ENCODE results near the gene GJC2. TPM values are rescaled to one million over a fixed set of nuclear protein-coding genes. Genes with fewer than 3 reads are reported as not detected.

The GJC2 gene
- total and polyA plus RNA-seq, 4 donors = 1.5 to 6.7 (median 2.6) TPM

- no peak overlapping the region for H3K9ac ChIP-seq (ENCODE audit: insufficient read depth in 1 of 2, low read length in 2 of 2)
- ATAC-seq (ENCODE audit: insufficient read depth, low FRiP score) = no peak
- no peak for TF ChIP-seq CTCF (IDR thresholded peaks at IDR 0.05; ENCODE audit: control extremely low read depth, extremely low read depth)
- peaks cover 0 to 24% (median 4%) of the 10 kb centered on the region in 5 donors for H3K4me1 ChIP-seq (ENCODE audit: control insufficient read depth in 5 of 5, insufficient read depth in 5 of 5, low read length in 5 of 5)
- peaks cover 0 to 36% (median 19%) of the 10 kb centered on the region in 3 donors for H3K27me3 ChIP-seq (ENCODE audit: control insufficient read depth in 3 of 3, insufficient read depth in 3 of 3, low read length in 2 of 3)
- peaks cover 0 to 2% (median 0%) of the 10 kb centered on the region in 4 donors for H3K36me3 ChIP-seq (ENCODE audit: control insufficient read depth in 4 of 4, insufficient read depth in 4 of 4, low read length in 4 of 4)
- H3K27ac ChIP-seq (ENCODE audit: low read depth in 1 of 2, low read length in 1 of 2) = no peak overlapping the region
- no peak overlapping the region for H3K4me3 ChIP-seq
- WGBS, 2 donors = 28 to 51% methylated on average over 9 of the region's 9 CpGs
- DNase-seq = no peak
- peaks cover 0 to 3% (median 0%) of the 10 kb centered on the region in 4 donors for H3K9me3 ChIP-seq (ENCODE audit: control insufficient read depth in 4 of 4, insufficient read depth in 3 of 4, low read length in 3 of 4)
Measured at GRCh38 chr1:228156515-228156881, 6.8 kb downstream of the GJC2 start.

- H3K9ac ChIP-seq (ENCODE audit: insufficient read depth in 1 of 2, low read length in 2 of 2) = no peak overlapping the region
- H3K36me3 ChIP-seq (ENCODE audit: control insufficient read depth in 4 of 4, insufficient read depth in 4 of 4, low read length in 4 of 4) = peaks cover 0 to 2% (median 0%) of the 10 kb centered on the region in 4 donors
- H3K27me3 ChIP-seq (ENCODE audit: control insufficient read depth in 3 of 3, insufficient read depth in 3 of 3, low read length in 2 of 3) = peaks cover 0 to 42% (median 25%) of the 10 kb centered on the region in 3 donors
- WGBS, 2 donors = 45 to 59% methylated on average over 23 to 24 of the region's 24 CpGs
- TF ChIP-seq CTCF (IDR thresholded peaks at IDR 0.05; ENCODE audit: control extremely low read depth, extremely low read depth) = no peak
- DNase-seq (no peak), ATAC-seq (ENCODE audit: insufficient read depth, low FRiP score) (no peak)
- no peak overlapping the region for H3K27ac ChIP-seq (ENCODE audit: low read depth in 1 of 2, low read length in 1 of 2)
- no peak overlapping the region for H3K4me3 ChIP-seq
- peaks cover 0 to 3% (median 0%) of the 10 kb centered on the region in 4 donors for H3K9me3 ChIP-seq (ENCODE audit: control insufficient read depth in 4 of 4, insufficient read depth in 3 of 4, low read length in 3 of 4)
- H3K4me1 ChIP-seq (ENCODE audit: control insufficient read depth in 5 of 5, insufficient read depth in 5 of 5, low read length in 5 of 5) = peaks cover 0 to 26% (median 0%) of the 10 kb centered on the region in 5 donors
Measured at GRCh38 chr1:228156941-228157728, 7.4 kb downstream of the GJC2 start.

- WGBS, 2 donors = 72 to 77% methylated on average over 43 of the region's 43 CpGs
- ATAC-seq (ENCODE audit: insufficient read depth, low FRiP score) (no peak), DNase-seq (no peak)
- no peak for TF ChIP-seq CTCF (IDR thresholded peaks at IDR 0.05; ENCODE audit: control extremely low read depth, extremely low read depth)
- H3K36me3 ChIP-seq (ENCODE audit: control insufficient read depth in 4 of 4, insufficient read depth in 4 of 4, low read length in 4 of 4) = peaks cover 0 to 2% (median 0%) of the 10 kb centered on the region in 4 donors
- peaks cover 0 to 3% (median 0%) of the 10 kb centered on the region in 4 donors for H3K9me3 ChIP-seq (ENCODE audit: control insufficient read depth in 4 of 4, insufficient read depth in 3 of 4, low read length in 3 of 4)
- no peak overlapping the region for H3K9ac ChIP-seq (ENCODE audit: insufficient read depth in 1 of 2, low read length in 2 of 2)
- no peak overlapping the region for H3K4me3 ChIP-seq
- peaks cover 0 to 43% (median 25%) of the 10 kb centered on the region in 3 donors for H3K27me3 ChIP-seq (ENCODE audit: control insufficient read depth in 3 of 3, insufficient read depth in 3 of 3, low read length in 2 of 3)
- H3K27ac ChIP-seq (ENCODE audit: low read depth in 1 of 2, low read length in 1 of 2) = no peak overlapping the region
- H3K4me1 ChIP-seq (ENCODE audit: control insufficient read depth in 5 of 5, insufficient read depth in 5 of 5, low read length in 5 of 5) = peaks cover 0 to 28% (median 4%) of the 10 kb centered on the region in 5 donors
Measured at GRCh38 chr1:228157729-228158126, 8.0 kb downstream of the GJC2 start.

All from lung (tissue), 12 donors.